Activated CD8-positive, alpha-beta T cell treated with anti-CD3 and anti-CD28 coated beads for 36 hours (primary cell): ENCODE data around the gene PNCK. TPM values are rescaled to one million over a fixed set of nuclear protein-coding genes. Genes with fewer than 3 reads are reported as not detected.
A peak's percentile ranks its signal among the peaks of the same experiment; 100 is the strongest.

Experiments
- ATAC-seq: fragments of 200-7000 bp; cut with Tn5 transposase; one replicate; pipeline ENCODE4 v1.10.0; 2021; ENCODE audit warnings: mild to moderate bottlenecking, moderate library complexity
- CTCF ChIA-PET: fragments of 350-600 bp; sonication (Branson Sonifier 250); formaldehyde crosslinking; loops from one replicate; lab custom pipeline; 2021; ENCODE audit warnings: antibody characterized with exemption; lab: Charles Lee
- POLR2A ChIA-PET: fragments of 350-600 bp; sonication (Branson Sonifier 250); formaldehyde crosslinking; loops from one replicate; lab custom pipeline; 2021; ENCODE audit warnings: antibody characterized with exemption; lab: Charles Lee
- DNase-seq: peaks from one replicate; pipeline ENCODE4 v3.0.0-alpha.2; 2020
- H3K27ac Mint-ChIP-seq: one replicate; pipeline ENCODE4 v1.8.0; 2021; ENCODE audit warnings: mild to moderate bottlenecking, mixed read lengths
- H3K27me3 Mint-ChIP-seq: one replicate; pipeline ENCODE4 v1.8.0; 2021; ENCODE audit warnings: mixed read lengths
- H3K36me3 Mint-ChIP-seq: one replicate; pipeline ENCODE4 v1.8.0; 2021; ENCODE audit warnings: low read depth, mixed read lengths
- H3K4me1 Mint-ChIP-seq: one replicate; pipeline ENCODE4 v1.8.0; 2021; ENCODE audit warnings: low read depth, mixed read lengths
- H3K4me3 Mint-ChIP-seq: one replicate; pipeline ENCODE4 v1.8.0; 2021; ENCODE audit warnings: mild to moderate bottlenecking, moderate library complexity, mixed read lengths
- H3K9me3 Mint-ChIP-seq: one replicate; pipeline ENCODE4 v1.8.0; 2021; ENCODE audit warnings: mixed read lengths
- CTCF ChIP-seq: fragments of 200-600 bp; IDR thresholded peaks from one replicate; pipeline ENCODE4 v1.8.0; 2022; ENCODE audit warnings: antibody characterized with exemption, mild to moderate bottlenecking
- intact Hi-C: fragments of 100-400 bp; cut with micrococcal nuclease; formaldehyde crosslinking; loops from one replicate; pipeline ENCODE4 v1.10.0; 2022
- total RNA-seq, 2 experiments: library from RNA; stranded (reverse); gene quantifications; one replicate each; pipeline ENCODE4 v1.2.3, GENCODE V29; 2021

Gene PNCK
- total RNA-seq, 2 experiments from 2014 or later = 0.70 to 1.1 TPM

- H3K4me3 Mint-ChIP-seq = no peak overlapping the region
- peaks cover 9% of the 10 kb centered on the region for H3K27me3 Mint-ChIP-seq
- no peak overlapping the region for H3K27ac Mint-ChIP-seq
- H3K9me3 Mint-ChIP-seq = no peaks in the 10 kb centered on the region
- ATAC-seq (no peak), DNase-seq (no peak)
- H3K36me3 Mint-ChIP-seq = no peaks in the 10 kb centered on the region
- ChIA-PET POLR2A (interaction anchor here (0.6 kb wide), 1 partner anchor 247 kb away, joined by 3 read pairs; no protein-coding TSS in a partner anchor), CTCF (interaction anchor here (1.3 kb wide), 1 partner anchor 96 kb away, joined by 4 read pairs; no protein-coding TSS in a partner anchor)
- TF ChIP-seq CTCF = no peak
- H3K4me1 Mint-ChIP-seq = peaks cover 2% of the 10 kb centered on the region
- intact Hi-C loops = no loop called here
These were observed 22.7 kb downstream of the PNCK start for GRCh38 chrX:153650959-153651358.

- H3K4me1 Mint-ChIP-seq = peaks cover 2% of the 10 kb centered on the region
- TF ChIP-seq CTCF = no peak
These were observed 23.5 kb downstream of the PNCK start for GRCh38 chrX:153649915-153650782.

GRCh38 chrX:153649178-153649914 is 24.3 kb downstream of the PNCK start:
- DNase-seq = peak; percentile 55

More at GRCh38 chrX:153649915-153650782, 23.5 kb downstream of the PNCK start:
- Mint-ChIP-seq H3K27me3 (peaks cover 16% of the 10 kb centered on the region), H3K4me3 (no peak overlapping the region), H3K36me3 (no peaks in the 10 kb centered on the region), H3K9me3 (no peaks in the 10 kb centered on the region), H3K27ac (no peak overlapping the region)
- no peak for DNase-seq
- no peak for ATAC-seq
- intact Hi-C loops = loop anchor here (5.0 kb wide), 1 partner anchor 93 kb away; no protein-coding TSS in a partner anchor
- CTCF ChIA-PET = interaction anchor here (0.7 to 4.4 kb wide), 10 partner anchors 8 to 111 kb away, joined by 3 to 29 read pairs (median 4); no protein-coding TSS in a partner anchor
- POLR2A ChIA-PET = no interaction called here

More at GRCh38 chrX:153649178-153649914, 24.3 kb downstream of the PNCK start:
- no peaks in the 10 kb centered on the region for H3K36me3 Mint-ChIP-seq
- intact Hi-C loops = loop anchor here (5.0 kb wide), 1 partner anchor 92 kb away; no protein-coding TSS in a partner anchor
- ChIA-PET CTCF (interaction anchor here (0.8 to 4.4 kb wide), 11 partner anchors 9 to 110 kb away, joined by 3 to 29 read pairs (median 5); no protein-coding TSS in a partner anchor), POLR2A (interaction anchor here (0.6 kb wide), 1 partner anchor 21 kb away, joined by 3 read pairs; no protein-coding TSS in a partner anchor)
- no peaks in the 10 kb centered on the region for H3K9me3 Mint-ChIP-seq
- TF ChIP-seq CTCF = peak; percentile 57
- H3K27me3 Mint-ChIP-seq = peaks cover 23% of the 10 kb centered on the region
- ATAC-seq = peak; percentile 91
- H3K4me3 Mint-ChIP-seq = no peak overlapping the region
- peaks cover 2% of the 10 kb centered on the region for H3K4me1 Mint-ChIP-seq
- no peak overlapping the region for H3K27ac Mint-ChIP-seq
